Right cardiac atrium (tissue), 5 donors: ENCODE data around the gene HLCS. TPM values are rescaled to one million over a fixed set of nuclear protein-coding genes. Genes with fewer than 3 reads are reported as not detected.

Source experiments
- ATAC-seq, 2 donors: fragments of 200-7000 bp; cut with Tn5 transposase; one replicate each; pipeline versions ENCODE4 v1.8.0 to v1.9.1; 2020; ENCODE audit warnings: moderate library complexity in 2 of 2, mild to moderate bottlenecking in 1 of 2
- DNase-seq, 3 donors: peaks; one replicate each; pipeline ENCODE4 v3.0.0-alpha.2; 2020
- H3K27ac ChIP-seq: one replicate; pipeline ENCODE4 v1.5.1; 2013; ENCODE audit warnings: mild to moderate bottlenecking, low read length, control low read depth, moderate library complexity
- H3K27me3 ChIP-seq: one replicate; pipeline ENCODE4 v1.6.1; 2013; ENCODE audit not compliant: control insufficient read depth, insufficient read depth
- H3K4me1 ChIP-seq: one replicate; pipeline ENCODE4 v1.6.1; 2013; ENCODE audit warnings: low read length; ENCODE audit not compliant: control insufficient read depth, insufficient read depth
- H3K4me3 ChIP-seq: one replicate; pipeline ENCODE4 v1.5.1; 2013; ENCODE audit warnings: low read length, control low read depth
- H3K9me3 ChIP-seq: one replicate; pipeline ENCODE4 v1.6.1; 2013; ENCODE audit warnings: low read length; ENCODE audit not compliant: control insufficient read depth
- WGBS: extraction: QIAGEN DNeasy Blood & Tissue Kit; methylation state at CpG from one replicate; pipeline ENCODE4 v1.1.7; 2013; 5-methylcytosine and 5-hydroxymethylcytosine counted together
- intact Hi-C, 4 donors: fragments of 100-400 bp; cut with DNase I; formaldehyde crosslinking; loops; one replicate each; pipeline versions ENCODE4 v1.11.0 to v1.14.0; 2022 to 2023
- polyA plus RNA-seq: library from polyadenylated mRNA; stranded (reverse); fragments of 200-250 nt; gene quantifications from one replicate; pipeline ENCODE4 v1.2.3, GENCODE V29; 2013
- total RNA-seq, 4 donors: library from RNA; stranded (reverse); fragmentation: NEBNext Ultra II Directional; extraction: Animal tissue kit (Norgen Biotek cat#: 25700); gene quantifications; one replicate each; pipeline ENCODE4 v1.2.1, GENCODE V29; 2021
- donor health status: healthy with polysubstance abuse.
- donor health status: DM: no; HTN: yes; CAD: no.
- donor health status: DM: no; HTN: no; CAD: no.
- donor health status: DM: no; HTN: yes; CAD: no; lungs with severe emphysema.
- donor health status: DM: yes; HTN: yes; CAD: no.

Gene HLCS
- total and polyA plus RNA-seq, 5 donors, result 3.5 to 11.4 (median 8.2) TPM

- no peak overlapping the region for H3K4me3 ChIP-seq
- intact Hi-C loops, result no loop called here
Measured at GRCh38 chr21:36856643-36857042, 109.8 kb downstream of the HLCS start.

DNA sequence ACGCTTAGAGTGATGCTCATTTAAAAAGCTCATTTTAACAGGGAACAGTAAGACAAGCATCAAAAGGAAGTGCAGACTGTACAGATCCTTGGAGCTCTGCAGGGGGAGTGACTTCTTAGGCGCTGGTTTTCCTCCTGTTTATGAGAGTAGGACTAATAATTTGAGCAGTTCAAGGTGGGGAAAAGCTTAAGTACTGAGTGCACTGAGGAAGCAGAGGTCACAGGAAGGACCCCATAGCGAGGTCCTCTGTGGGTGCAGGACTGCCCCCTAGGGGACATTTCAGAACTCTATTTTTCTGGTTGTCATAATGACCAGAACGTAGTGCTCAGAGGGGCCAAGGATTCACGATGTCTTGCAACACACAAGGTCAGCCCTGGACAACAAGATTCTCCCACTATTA is 112.1 kb downstream of the HLCS start:
- DNase-seq, result no peak

More at GRCh38 chr21:36856643-36857042, 109.8 kb downstream of the HLCS start:
- ATAC-seq, result no peak
- Histone ChIP-seq H3K27me3 (no peaks in the 10 kb centered on the region), H3K27ac (no peak overlapping the region), H3K9me3 (no peaks in the 10 kb centered on the region), H3K4me1 (peaks cover 2% of the 10 kb centered on the region)
- DNase-seq, result no peak
- 98% methylated on average over 3 of the region's 3 CpGs for WGBS

DNA sequence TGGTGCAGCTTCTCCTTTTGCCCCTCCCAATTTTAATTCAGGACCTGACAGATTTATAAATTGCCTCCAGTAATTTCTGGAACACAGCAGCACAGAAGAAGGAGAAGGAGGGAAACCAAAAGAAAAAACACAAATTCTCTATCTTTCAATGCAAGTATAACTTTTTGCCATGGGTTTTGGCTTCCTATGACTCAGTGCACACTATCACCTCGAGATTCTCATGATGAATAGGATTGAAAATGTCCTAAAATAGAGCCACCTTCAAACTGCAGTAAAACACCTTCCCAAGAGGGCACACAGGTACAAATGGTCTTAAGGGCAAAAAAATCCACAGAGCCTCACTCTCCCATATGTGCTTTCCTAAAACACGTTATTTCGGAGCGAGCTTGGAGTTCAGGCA is 113.6 kb downstream of the HLCS start:
- Histone ChIP-seq H3K4me3 (no peak overlapping the region), H3K9me3 (no peaks in the 10 kb centered on the region), H3K4me1 (no peaks in the 10 kb centered on the region), H3K27ac (no peak overlapping the region), H3K27me3 (no peaks in the 10 kb centered on the region)
- ATAC-seq (no peak), DNase-seq (no peak)
- intact Hi-C loops, result no loop called here
- 88% methylated on average over 4 of the region's 4 CpGs for WGBS

More for the DNA sequence above, 112.1 kb downstream of the HLCS start:
- intact Hi-C loops, result no loop called here
- Histone ChIP-seq H3K9me3 (no peaks in the 10 kb centered on the region), H3K27ac (no peak overlapping the region), H3K4me1 (no peaks in the 10 kb centered on the region), H3K4me3 (no peak overlapping the region), H3K27me3 (no peaks in the 10 kb centered on the region)
- 46% methylated on average over 5 of the region's 5 CpGs for WGBS
- ATAC-seq, result peak; percentile 47 to 72

DNA sequence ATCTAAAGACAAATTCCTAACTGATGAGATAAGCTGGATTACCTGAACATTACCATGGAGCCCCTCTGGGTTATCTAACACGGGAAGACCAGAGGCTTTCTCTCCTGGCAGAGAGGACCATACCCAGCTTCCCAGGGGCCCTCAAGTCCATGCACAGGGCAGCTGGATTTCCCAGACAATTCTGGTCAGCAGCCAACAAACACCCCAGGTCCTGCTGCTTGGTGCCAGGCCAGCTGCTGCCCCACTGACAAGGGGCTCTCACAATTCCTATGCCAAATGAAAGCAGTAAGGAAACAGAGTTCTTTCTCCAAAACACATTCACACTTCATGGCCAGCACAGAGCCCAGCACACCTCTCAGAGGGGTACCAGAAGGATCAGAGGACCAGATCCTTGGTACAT is 114.2 kb downstream of the HLCS start:
- ATAC-seq (no peak), DNase-seq (no peak)
- no peaks in the 10 kb centered on the region for H3K27me3 ChIP-seq
- H3K4me3 ChIP-seq, result no peak overlapping the region
- no peaks in the 10 kb centered on the region for H3K4me1 ChIP-seq
- H3K27ac ChIP-seq, result no peak overlapping the region
- WGBS, result 64% methylated on average over 1 of the region's 1 CpG
- H3K9me3 ChIP-seq, result no peaks in the 10 kb centered on the region
- intact Hi-C loops, result no loop called here

DNA sequence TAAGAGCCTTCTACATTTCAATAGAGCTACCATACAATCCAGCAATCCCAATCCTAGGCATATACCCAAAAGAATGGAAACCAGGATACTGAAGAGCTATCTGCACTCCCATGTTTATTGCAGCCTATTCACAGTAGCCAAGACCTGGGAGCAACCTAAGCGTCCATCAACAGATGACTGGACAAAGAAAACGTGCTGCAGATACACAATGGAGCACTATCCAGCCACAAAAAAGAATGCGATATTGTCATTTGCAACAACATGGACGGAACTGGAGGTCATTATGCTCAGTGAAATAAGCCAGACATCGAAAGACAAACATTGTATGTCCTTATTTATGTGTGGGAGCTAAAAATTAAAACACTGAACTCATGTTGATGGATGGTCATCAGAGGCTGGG is 115.3 kb downstream of the HLCS start:
- ATAC-seq, result no peak
- no peak for DNase-seq
- Histone ChIP-seq H3K27ac (no peak overlapping the region), H3K9me3 (no peaks in the 10 kb centered on the region), H3K4me3 (no peak overlapping the region), H3K27me3 (no peaks in the 10 kb centered on the region), H3K4me1 (no peaks in the 10 kb centered on the region)
- 95% methylated on average over 5 of the region's 5 CpGs for WGBS
- intact Hi-C loops, result no loop called here

GRCh38 chr21:36850372-36850771 is 116.1 kb downstream of the HLCS start:
- Histone ChIP-seq H3K4me3 (no peak overlapping the region), H3K27ac (no peak overlapping the region), H3K27me3 (no peaks in the 10 kb centered on the region), H3K4me1 (no peaks in the 10 kb centered on the region), H3K9me3 (no peaks in the 10 kb centered on the region)
- DNase-seq (no peak), ATAC-seq (peak in 1 of 2 donors; percentile 40)
- intact Hi-C loops, result no loop called here
- WGBS, result 96% methylated on average over 8 of the region's 8 CpGs

DNA sequence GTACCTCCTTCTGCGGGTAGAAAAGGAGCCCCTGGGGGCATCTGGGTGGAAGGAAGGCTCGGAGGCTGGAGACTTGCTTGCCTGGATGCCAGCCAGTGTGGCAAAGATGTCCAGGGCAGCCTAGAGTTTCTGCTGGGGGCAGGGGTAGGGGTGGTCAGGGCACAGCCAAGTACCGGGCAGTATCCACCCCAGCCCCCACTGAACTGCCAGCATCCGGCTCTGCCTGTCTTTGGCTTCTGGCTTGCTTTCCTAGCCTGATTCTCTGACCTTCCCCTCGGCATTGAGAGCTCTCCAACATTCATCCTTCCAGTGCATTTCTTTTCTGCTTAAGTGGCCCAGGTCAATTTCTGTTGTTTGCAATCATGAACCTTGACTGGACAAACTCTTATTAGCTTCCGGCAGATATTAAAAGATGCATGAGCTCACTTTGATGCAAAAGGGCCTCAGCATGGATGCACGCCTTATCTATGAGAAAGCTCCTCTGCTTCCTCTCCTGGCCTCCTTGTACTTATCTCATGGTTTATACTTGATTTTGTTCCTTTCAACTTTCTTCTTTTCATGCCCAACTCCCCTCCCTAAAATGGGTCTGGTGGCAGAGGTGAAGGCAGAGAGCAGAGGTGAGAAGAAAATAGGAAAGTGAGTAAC is 116.9 kb downstream of the HLCS start:
- DNase-seq, result no peak
- WGBS, result 76% methylated on average over 7 of the region's 7 CpGs
- Histone ChIP-seq H3K4me3 (no peak overlapping the region), H3K27me3 (no peaks in the 10 kb centered on the region), H3K4me1 (no peaks in the 10 kb centered on the region), H3K9me3 (no peaks in the 10 kb centered on the region), H3K27ac (no peak overlapping the region)
- intact Hi-C loops, result no loop called here
- ATAC-seq, result no peak

DNA sequence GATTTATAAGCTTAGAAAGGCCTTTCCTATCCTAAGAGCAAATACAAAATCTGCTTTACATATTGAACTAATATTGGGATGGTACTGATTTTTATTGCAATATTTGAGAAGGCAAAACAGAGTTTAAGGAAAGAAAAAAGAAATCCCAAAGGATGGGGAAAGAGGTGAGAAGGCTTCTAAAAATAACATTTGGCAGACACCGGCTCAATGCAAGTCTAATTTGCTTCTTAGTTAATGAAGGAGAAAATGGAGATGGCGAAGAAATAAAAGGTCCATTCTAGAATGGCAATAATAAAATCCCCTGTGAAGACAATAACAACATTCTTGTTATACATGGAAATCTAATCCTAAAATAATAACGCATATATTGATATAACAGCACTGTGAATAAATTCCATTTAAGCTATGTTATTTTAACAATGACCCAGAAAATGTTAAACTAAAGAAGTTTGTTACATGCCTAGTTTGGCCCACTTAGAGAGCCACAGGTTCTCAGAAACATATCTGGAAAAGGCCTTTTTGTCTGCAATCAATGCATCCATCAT is 117.7 kb downstream of the HLCS start:
- Histone ChIP-seq H3K9me3 (no peaks in the 10 kb centered on the region), H3K27ac (no peak overlapping the region), H3K4me3 (no peak overlapping the region), H3K4me1 (no peaks in the 10 kb centered on the region), H3K27me3 (no peaks in the 10 kb centered on the region)
- ATAC-seq, result no peak
- DNase-seq, result no peak
- intact Hi-C loops, result no loop called here
- 86% methylated on average over 3 of the region's 3 CpGs for WGBS

DNA sequence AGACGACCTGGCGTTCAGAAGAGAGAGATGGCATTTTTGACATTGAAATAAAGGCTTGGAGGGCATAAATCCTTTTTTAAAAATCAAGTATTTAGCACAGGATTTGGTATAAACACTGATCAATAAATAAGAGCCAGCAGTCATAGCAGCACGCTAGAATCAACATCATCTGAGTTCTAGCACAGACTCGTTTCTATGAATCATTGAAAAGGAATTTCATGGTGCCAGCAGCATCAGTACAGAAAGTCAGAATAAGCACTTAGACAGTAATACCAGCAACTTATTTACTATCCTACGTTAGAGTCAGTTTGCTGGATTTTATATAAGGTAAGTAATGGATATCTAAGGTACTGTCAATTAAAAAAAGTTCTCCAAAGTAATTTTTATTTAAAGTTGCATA is 119.3 kb downstream of the HLCS start:
- 61% methylated on average over 5 of the region's 5 CpGs for WGBS
- no peak overlapping the region for H3K27ac ChIP-seq
- intact Hi-C loops, result no loop called here
- no peaks in the 10 kb centered on the region for H3K9me3 ChIP-seq
- no peaks in the 10 kb centered on the region for H3K4me1 ChIP-seq
- no peak for ATAC-seq
- no peak overlapping the region for H3K4me3 ChIP-seq
- DNase-seq, result no peak
- H3K27me3 ChIP-seq, result no peaks in the 10 kb centered on the region

DNA sequence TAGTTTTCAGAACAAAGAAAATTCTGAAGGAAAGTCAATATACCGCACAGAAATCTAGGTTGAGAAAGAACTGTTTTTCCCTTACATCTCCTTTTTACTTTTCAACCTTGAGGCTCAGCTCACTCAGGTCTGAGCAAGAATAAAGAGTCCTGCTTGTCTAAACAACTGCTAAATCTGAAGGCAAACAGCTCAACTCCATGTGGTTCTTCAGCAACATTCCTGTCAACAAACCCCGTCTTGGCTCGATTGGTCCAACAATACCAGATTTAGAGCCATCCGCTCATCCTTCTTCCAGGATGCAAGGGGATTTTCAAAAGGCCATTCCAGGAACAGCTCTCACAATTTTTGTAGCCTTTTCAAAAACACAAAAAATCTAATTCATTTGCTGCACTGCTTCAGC is 119.8 kb downstream of the HLCS start:
- ATAC-seq, result no peak
- WGBS, result 85% methylated on average over 4 of the region's 4 CpGs

DNA sequence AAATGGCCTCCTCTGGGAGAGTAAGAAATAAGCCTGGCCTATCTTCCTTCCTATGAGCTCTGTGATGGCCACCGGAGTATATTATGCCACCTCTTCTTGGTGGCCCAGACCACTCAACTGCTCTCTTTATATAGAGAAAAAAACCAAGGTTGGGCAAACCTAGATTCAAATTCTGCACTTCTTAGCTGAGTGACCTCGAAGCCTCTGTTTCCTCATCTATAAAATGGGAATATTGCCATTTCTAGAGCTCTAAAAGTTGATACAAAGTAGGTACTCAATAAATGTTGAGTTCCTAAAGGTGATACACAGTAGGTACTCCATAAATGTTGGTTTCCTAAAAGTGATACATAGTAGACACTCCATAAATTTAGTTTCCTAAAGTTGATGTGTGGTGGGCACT is 120.7 kb downstream of the HLCS start:
- no peaks in the 10 kb centered on the region for H3K4me1 ChIP-seq
- 96% methylated on average over 2 of the region's 2 CpGs for WGBS
- H3K27me3 ChIP-seq, result no peaks in the 10 kb centered on the region
- ATAC-seq (no peak), DNase-seq (no peak)
- H3K4me3 ChIP-seq, result no peak overlapping the region
- intact Hi-C loops, result no loop called here
- no peaks in the 10 kb centered on the region for H3K9me3 ChIP-seq
- no peak overlapping the region for H3K27ac ChIP-seq

More for the DNA sequence above, 119.8 kb downstream of the HLCS start:
- Histone ChIP-seq H3K4me3 (no peak overlapping the region), H3K27ac (no peak overlapping the region), H3K9me3 (no peaks in the 10 kb centered on the region), H3K4me1 (no peaks in the 10 kb centered on the region), H3K27me3 (no peaks in the 10 kb centered on the region)
- intact Hi-C loops, result no loop called here
- no peak for DNase-seq

DNA sequence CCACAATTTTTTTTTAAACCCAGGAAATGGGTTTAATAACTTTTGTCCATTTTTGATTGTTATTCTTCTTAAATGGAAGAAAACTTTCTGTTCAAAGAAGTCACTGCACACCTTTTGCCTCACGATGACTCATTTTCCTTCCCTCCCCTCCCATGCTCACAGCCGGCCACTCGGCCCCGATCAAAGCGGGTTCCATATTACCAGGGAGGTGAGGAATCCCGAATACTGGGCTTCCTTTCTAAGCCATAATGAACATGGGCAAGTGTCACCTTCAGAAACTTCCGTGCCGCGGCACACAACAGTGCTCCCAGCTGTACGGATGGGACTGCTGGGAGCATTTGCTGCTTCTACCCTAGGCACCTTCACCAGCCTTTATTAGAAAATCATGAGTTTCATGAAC is 121.4 kb downstream of the HLCS start:
- no peaks in the 10 kb centered on the region for H3K27me3 ChIP-seq
- no peak for ATAC-seq
- no peaks in the 10 kb centered on the region for H3K4me1 ChIP-seq
- no peaks in the 10 kb centered on the region for H3K9me3 ChIP-seq
- H3K27ac ChIP-seq, result no peak overlapping the region
- intact Hi-C loops, result no loop called here
- WGBS, result 95% methylated on average over 10 of the region's 10 CpGs
- H3K4me3 ChIP-seq, result no peak overlapping the region
- DNase-seq, result no peak
